GM18519 (cell line): ENCODE measurements around the gene SYT6.
A peak's percentile ranks its signal among the peaks of the same experiment; 100 is the strongest.

Source experiments
- ATAC-seq: cut with Tn5 transposase; IDR thresholded peaks from one replicate; pipeline ENCODE4 v1.9.1; 2021; ENCODE audit warnings: mild to moderate bottlenecking, moderate library complexity; ENCODE audit not compliant: unreplicated experiment, low FRiP score

SYT6 gene

GRCh38 chr1:114153261-114154145, at the start of gene SYT6:
Gene SYT6 (minus strand): TSS chr1:114153869. CDS start chr1:114153772, 97 bp downstream.
- no peak for ATAC-seq

GRCh38 chr1:114201486-114201885, 47.8 kb upstream of the SYT6 start:
- ATAC-seq, result no peak

- no peak for ATAC-seq
Measured at GRCh38 chr1:114199017-114199594, 45.4 kb upstream of the SYT6 start.

GRCh38 chr1:114196992-114197907, 43.6 kb upstream of the SYT6 start:
- no peak for ATAC-seq

GRCh38 chr1:114195819-114196218, 42.1 kb upstream of the SYT6 start:
- ATAC-seq, result no peak

GRCh38 chr1:114192328-114192727, 38.7 kb upstream of the SYT6 start:
- no peak for ATAC-seq

GRCh38 chr1:114189398-114189797, 35.7 kb upstream of the SYT6 start:
- no peak for ATAC-seq

GRCh38 chr1:114181356-114181755, 27.7 kb upstream of the SYT6 start:
- ATAC-seq, result no peak

GRCh38 chr1:114180742-114181141, 27.1 kb upstream of the SYT6 start:
- ATAC-seq, result no peak

GRCh38 chr1:114178936-114179335, 25.3 kb upstream of the SYT6 start:
- ATAC-seq, result no peak

- ATAC-seq, result no peak
Measured at GRCh38 chr1:114177282-114177681, 23.6 kb upstream of the SYT6 start.

- ATAC-seq, result no peak
Measured at GRCh38 chr1:114176366-114176765, 22.7 kb upstream of the SYT6 start.

GRCh38 chr1:114173680-114174079, 20.0 kb upstream of the SYT6 start:
- no peak for ATAC-seq

GRCh38 chr1:114169509-114169908, 15.8 kb upstream of the SYT6 start:
- no peak for ATAC-seq

GRCh38 chr1:114167226-114167625, 13.6 kb upstream of the SYT6 start:
- no peak for ATAC-seq

- ATAC-seq, result peak; percentile 89
Measured at GRCh38 chr1:114164840-114165543, 11.3 kb upstream of the SYT6 start.

- no peak for ATAC-seq
Measured at GRCh38 chr1:114159941-114160340, 6.3 kb upstream of the SYT6 start.

- no peak for ATAC-seq
Measured at GRCh38 chr1:114157275-114157660, 3.6 kb upstream of the SYT6 start.

GRCh38 chr1:114156538-114157274, 3.0 kb upstream of the SYT6 start:
- no peak for ATAC-seq

- no peak for ATAC-seq
Measured at GRCh38 chr1:114155706-114156105, 2.0 kb upstream of the SYT6 start.
